SHP77 treated with DMSO at 0.1 percent for 48 hours (cell line): Measurements from ENCODE around the gene PIGR.

Experiments used
- DNase-seq: peaks from one replicate; lab custom pipeline; 2025; lab: John Stamatoyannopoulos, UW

The PIGR gene

GRCh38 chr1:206960676-206961386, 14.6 kb upstream of the PIGR start:
- DNase-seq: no peak

- DNase-seq: no peak
These were observed 11.9 kb upstream of the PIGR start for GRCh38 chr1:206958144-206958543.

GRCh38 chr1:206957639-206958038, 11.4 kb upstream of the PIGR start:
- no peak for DNase-seq

GRCh38 chr1:206955476-206956451, 9.5 kb upstream of the PIGR start:
- DNase-seq: no peak

GRCh38 chr1:206954459-206955342, 8.4 kb upstream of the PIGR start:
- no peak for DNase-seq

GRCh38 chr1:206953626-206954025, 7.4 kb upstream of the PIGR start:
- no peak for DNase-seq

GRCh38 chr1:206953126-206953525, 6.9 kb upstream of the PIGR start:
- DNase-seq: no peak

GRCh38 chr1:206952171-206952570, 5.9 kb upstream of the PIGR start:
- DNase-seq: no peak

- no peak for DNase-seq
These were observed 5.2 kb upstream of the PIGR start for GRCh38 chr1:206951318-206952100.

GRCh38 chr1:206949641-206950040, 3.4 kb upstream of the PIGR start:
- no peak for DNase-seq

- DNase-seq: no peak
These were observed 2.9 kb upstream of the PIGR start for GRCh38 chr1:206949208-206949607.

- DNase-seq: no peak
These were observed 989 bp upstream of the PIGR start for GRCh38 chr1:206947255-206947654.

GRCh38 chr1:206945779-206946178, 487 bp downstream of the PIGR start:
- no peak for DNase-seq

GRCh38 chr1:206944703-206945102, 1.6 kb downstream of the PIGR start:
- DNase-seq: no peak

GRCh38 chr1:206941766-206942418, 4.4 kb downstream of the PIGR start:
- DNase-seq: no peak

- DNase-seq: no peak
These were observed 5.7 kb downstream of the PIGR start for GRCh38 chr1:206940588-206940936.

- DNase-seq: no peak
These were observed 6.3 kb downstream of the PIGR start for GRCh38 chr1:206939841-206940587.

GRCh38 chr1:206939131-206939530, 7.1 kb downstream of the PIGR start:
- no peak for DNase-seq

GRCh38 chr1:206937425-206937824, 8.8 kb downstream of the PIGR start:
- DNase-seq: no peak

- no peak for DNase-seq
These were observed 10.7 kb downstream of the PIGR start for GRCh38 chr1:206935491-206936067.
